NCI-H510A (cell line): ENCODE results near the gene ARHGAP25.

ENCODE experiments used
- DNase-seq: peaks from one replicate; lab custom pipeline; 2025; lab: John Stamatoyannopoulos, UW

Gene ARHGAP25

GRCh38 chr2:68766376-68766845 lies 31.8 kb downstream of the ARHGAP25 start:
- DNase-seq, result no peak

DNA sequence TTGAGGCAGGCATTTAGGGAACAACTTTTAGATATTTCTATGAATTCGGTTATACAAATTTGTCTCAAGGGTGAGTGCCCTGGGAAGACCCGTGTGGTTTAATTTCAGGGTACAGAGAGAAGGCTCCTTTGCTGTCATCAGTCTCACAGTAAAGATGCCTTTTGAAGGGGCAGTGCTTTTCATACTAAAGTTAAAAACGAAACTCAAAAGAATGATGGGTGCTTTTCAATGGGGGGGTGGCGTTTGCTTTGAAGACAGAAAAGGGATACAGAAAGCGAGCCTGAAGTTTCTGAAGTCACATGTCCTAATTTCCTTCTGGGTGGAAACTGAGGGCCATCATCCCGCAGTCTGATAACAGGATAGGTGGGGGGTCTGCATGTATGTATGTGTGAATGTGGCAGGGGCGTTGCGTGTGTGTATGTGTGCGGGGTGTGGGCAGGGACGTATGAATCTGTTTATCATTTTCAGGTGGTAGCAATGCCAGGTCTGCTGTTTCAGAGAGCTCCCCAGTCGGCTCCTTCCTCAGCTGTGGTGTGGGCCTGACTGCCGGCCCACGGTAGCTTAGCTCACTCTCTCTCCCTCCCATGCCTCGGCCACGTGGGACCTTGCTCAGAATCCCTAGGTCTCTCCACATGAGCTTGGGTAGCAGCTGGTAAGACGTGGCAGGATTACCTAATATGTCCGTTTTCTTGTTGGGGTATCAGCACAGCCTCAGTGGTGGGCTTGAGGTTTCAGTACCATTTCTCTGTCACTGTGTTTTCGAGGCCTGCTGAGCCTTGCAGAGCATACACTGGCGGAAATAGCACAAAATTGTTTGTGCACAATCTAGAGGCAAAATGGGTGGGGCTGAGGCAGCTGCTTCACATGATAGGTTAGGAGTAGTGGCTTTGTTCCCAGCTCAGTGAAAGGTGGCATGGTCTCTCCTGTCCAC lies 32.7 kb downstream of the ARHGAP25 start:
- no peak for DNase-seq

DNA sequence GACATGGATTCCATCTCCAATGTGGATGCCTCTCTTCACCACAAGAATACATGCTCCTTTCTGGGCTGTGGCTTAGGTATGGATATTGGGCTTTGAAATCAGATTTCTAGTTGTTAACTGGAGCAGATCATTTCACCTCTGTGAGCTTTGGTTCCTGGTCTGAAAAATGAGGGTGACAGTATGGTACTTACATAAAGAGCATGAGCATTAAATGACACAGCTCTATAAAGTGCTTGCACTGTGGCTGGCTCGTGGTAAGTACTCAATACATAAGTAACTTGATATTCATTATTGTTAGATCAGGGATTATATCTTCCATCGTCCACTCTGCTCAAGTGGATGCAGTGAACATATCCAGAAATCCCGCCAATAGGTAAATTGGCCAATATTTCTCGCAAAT lies 33.4 kb downstream of the ARHGAP25 start:
- peak; percentile 55 for DNase-seq

DNA sequence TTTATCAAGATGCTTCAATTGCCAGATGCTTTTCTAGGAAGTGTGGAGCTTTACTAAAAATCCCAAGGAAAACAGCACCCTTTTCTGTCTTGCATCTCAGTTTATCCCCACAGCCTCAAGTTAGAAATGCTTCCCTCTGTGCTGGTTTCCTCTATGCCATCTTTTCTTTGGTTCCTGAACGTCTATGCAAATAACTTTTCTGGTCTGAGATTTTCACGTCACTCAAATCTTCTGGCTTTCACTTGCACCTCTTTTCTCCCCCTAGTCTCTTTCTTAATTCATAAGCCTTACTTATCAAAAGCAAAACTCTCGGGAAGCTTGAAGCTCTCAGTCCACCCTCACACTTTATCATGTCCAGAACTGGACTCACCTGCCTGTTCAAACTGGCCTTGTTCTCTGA lies 33.9 kb downstream of the ARHGAP25 start:
- DNase-seq, result no peak

DNA sequence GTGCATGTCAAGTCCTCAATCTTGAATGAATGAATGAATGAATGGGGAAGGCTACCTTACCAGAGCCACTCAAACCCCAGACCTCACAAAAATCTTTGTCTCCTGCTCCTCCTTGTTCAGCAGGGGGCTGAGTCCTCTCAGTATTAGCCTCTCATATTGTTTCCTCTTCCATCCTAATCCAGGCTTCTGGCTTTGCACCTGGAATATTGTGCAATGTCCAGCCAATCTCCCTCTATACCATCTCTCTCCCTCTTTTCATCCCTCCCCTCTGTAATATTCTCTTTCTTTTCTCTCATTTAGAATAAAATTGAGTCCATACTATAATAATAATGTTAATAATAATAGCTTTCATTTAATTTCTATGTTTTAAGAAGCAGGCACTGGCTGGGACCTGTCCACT lies 34.3 kb downstream of the ARHGAP25 start:
- DNase-seq, result no peak

- no peak for DNase-seq
Observed at GRCh38 chr2:68769586-68770270, 35.1 kb downstream of the ARHGAP25 start.

GRCh38 chr2:68770271-68771111 lies 35.9 kb downstream of the ARHGAP25 start:
- DNase-seq, result no peak

- DNase-seq, result no peak
Observed at GRCh38 chr2:68771211-68771751, 36.7 kb downstream of the ARHGAP25 start.

DNA sequence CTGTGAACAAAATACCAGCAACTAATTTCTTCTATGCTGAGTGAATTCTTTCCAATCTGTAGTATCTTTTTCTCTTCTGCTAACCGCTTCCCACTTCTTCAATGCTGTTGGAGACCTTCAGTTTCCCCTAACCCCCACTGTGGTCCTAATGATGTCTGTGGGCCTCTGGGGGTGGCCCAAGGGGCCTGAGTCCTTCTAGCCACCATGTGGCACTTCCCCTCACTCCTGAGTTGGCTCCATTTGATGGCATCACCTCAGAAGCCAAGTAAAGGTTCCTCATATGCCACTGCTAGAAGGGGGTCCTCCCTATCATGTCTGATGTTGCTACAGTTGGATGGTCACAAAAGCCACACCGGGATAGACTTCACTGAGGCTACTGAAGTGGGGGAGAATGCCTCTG lies 37.5 kb downstream of the ARHGAP25 start:
- no peak for DNase-seq

DNA sequence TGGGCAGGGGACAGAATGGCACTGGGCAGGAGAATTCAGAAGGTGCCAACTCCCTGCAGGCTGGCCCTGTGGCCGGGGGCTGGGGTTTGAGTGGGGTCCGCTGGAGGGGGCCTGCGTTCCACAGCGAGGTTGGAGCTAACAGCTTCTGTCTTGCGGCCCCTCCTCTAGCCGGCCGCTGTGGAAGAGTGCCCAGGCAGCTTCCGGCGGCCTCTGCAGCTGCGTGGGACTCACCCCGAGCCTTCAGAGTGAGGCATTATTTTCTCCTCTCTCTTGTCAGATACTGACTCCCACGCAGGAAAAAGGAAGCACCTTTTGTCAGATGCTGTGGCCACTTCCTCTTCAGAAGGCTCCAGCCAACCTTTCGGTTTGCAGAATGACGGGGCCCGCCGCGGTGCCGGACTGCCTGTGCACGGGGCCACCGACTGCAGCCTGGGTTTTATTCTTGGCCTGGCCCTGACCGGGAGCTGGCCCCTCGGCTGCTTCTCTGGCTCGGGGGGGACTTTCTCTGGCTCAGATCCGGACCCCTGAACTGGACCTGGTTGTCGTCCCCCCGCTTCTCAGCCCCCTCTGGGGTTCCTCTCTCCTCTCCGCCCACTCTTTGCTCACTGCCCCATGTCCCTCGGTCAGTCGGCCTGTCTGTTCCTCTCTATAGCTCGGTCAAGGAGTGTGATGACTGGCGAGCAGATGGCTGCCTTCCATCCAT lies 40.1 kb downstream of the ARHGAP25 start:
- no peak for DNase-seq

DNA sequence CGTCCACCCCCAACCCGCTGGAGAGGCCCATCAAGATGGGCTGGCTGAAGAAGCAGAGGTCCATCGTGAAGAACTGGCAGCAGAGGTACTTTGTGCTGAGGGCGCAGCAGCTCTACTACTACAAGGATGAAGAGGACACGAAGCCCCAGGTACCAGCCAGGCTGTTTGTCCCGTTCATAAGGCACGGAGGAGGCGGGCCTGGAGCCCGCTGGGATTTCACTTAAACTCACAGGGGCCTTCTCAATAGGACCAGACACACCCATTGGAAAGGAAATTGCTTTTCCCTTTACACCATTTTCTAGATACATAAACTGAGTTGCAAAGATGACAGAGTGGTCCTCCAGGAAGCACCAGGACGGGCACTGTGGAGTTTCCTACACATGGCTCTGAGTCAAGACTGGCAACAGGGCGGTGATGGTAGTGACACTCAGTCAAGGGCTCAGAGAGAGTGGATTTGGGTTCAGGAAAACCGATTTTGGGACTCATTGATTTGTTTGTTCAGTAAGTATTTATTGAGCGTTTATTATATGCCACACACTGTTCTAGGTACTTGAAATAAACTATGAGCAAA lies 40.7 kb downstream of the ARHGAP25 start:
- DNase-seq, result no peak

DNA sequence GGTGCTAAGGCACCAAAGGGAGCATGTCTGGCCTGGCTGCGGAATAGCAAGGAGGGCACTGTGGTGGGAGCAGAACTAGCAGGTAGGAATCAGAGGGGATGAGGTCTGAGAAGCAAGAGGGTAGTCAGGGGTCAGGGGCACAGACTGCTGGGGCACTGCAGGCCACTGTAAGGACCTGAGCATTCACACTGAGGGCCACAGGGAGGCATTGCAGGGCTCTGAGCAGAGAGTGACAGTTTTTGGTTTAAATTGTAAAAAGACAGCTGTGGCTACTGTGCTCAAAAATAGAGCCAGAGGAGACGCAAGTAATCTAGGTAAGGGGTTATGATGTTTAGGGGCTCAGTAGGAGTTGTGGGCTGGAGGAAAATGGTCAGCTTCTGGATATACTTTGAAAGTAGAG lies 41.5 kb downstream of the ARHGAP25 start:
- no peak for DNase-seq

DNA sequence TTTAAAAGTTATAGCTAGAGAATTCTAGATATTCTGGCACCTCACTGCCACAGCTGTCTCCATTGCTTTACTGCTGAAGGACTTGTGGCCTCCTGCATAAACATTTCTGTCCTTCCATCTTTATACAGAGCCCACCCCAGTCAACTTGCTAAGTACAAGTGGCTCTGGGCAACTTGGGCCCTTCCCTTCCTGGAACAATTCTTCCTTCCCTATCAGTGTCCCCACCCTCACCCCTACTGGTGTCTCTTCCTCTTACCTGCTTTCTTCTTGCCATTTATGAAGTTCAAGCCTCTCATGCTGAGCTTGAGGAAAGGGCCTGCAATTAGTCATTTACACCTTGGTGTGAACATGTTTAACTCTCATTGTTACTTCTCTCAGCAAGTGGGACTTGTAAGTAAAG lies 45.0 kb downstream of the ARHGAP25 start:
- DNase-seq, result no peak

DNA sequence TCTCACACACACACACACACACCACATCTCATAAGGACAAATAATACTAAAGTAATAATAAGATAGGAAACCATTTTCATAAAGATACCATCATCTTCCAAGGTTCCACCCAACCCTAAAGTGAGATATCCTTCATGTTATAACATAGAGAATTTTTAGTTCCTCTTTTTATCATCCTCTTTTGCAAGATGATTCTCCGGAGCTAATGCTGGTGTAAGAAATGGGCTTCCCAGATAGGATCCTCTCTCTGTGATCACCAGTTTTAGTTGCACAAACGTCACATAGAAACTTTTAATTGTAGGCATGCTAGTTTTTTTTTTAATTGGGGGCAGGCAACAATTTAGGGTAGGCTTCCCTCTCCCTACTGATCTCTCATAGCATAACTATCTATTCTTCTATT lies 49.6 kb downstream of the ARHGAP25 start:
- no peak for DNase-seq

DNA sequence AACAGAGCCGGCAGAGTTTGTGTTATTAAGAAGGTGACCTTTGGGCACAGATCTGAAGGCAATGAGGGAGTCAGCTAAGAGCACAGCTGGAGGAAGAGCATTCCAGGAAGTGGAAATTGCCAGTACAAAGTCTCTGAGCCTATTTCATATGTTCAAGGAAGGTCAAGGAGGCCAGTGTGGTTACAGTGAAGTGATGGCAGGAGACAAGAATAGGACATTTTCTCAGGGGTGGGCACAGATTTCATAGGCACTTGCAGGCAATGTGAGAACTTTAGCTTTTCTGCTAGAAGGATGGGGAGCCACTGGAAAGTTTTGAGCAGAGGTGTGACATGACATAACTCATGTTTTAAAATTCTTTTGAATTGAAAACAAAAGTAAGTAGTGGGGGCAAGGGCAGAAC lies 50.3 kb downstream of the ARHGAP25 start:
- DNase-seq, result no peak

GRCh38 chr2:68787356-68787755 lies 52.7 kb downstream of the ARHGAP25 start:
- DNase-seq, result no peak

DNA sequence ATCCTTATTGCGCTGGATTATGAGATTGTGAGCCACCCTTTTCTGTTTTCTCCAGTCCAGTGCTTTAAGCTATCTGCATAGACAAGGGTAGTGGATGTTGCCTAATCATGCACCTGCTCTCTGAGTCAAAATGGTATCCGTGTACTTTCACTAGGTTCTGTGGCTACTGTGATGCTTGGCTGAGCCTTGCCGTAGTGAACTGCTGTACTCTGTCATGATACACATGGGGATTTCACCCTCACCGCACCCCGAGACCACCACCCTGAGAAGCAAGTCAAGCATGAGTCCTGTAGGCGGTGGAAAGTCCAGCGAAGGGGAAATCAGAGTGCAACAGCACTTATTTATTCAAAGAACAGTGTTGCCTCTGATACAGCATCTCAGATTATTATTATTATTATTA lies 55.0 kb downstream of the ARHGAP25 start:
- DNase-seq, result no peak

DNA sequence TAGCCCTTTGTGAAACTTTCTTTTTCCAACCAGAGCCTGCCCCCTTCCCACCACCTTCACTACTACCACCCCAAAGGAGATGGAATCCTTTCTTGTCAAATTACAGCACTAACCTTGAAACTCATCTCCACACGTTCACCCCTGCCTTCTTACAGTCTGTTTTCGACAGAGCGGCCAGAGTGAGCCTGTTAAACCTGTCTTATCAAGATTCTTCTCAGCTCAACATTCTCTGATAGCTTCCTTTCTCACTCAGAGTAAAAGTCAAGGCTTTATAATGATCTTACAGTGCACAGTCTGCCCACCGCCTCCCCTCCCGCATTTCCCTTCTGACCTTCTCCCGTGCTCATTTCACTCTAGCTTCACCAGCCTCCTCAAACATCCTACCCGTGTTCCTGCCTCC lies 56.0 kb downstream of the ARHGAP25 start:
- no peak for DNase-seq

DNA sequence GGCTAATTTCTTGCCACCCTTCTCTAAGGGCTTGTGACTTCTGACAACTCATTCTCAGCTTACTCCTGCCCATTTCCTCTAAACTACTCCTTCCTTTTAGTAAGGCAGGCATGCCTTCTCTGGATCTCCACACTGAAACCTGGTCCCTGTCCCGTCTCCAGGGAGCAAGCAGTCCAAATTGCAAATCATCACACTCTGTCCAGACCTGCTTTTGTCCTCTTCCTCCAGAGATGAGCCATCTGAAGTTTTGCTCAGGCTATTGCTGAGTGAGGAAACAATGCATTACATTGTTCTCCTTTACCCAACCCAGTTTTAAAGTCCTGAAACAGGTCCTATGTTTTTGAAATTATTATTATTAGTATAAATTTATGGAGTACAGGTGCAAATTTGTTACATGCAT lies 57.3 kb downstream of the ARHGAP25 start:
- DNase-seq, result no peak

- DNase-seq, result no peak
Observed at GRCh38 chr2:68792751-68793150, 58.1 kb downstream of the ARHGAP25 start.

DNA sequence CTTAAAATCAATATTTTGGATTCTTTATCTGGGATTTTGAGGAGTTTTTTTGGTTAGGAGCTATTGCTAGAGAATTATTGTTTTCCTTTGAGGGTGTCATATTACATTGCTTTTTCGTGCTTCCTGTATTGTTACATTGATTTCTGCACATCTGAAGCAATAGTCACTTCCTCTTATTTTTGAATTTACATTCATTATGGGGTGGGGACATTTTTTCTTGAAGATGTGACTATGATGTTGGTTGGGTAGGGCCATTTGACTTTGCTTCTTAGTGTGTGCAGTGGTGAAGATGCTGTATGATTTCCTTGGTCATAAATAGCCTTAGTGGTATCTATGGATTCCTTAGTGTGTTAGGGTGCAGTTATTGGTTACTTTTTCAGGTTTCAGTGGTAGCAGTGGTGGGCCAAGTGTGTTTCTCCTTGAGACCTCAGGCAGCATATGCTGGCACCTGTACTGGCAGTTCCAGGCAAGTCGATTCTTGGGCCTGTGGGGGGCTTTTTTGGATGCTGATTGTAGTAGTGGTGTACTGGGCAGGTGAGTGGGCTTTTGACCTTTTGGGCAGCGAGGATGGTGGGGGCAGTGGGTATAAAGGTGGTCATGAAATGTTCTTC lies 61.8 kb downstream of the ARHGAP25 start:
- DNase-seq, result no peak
